ENCODE data around the gene EDDM13. TPM values are rescaled to one million over a fixed set of nuclear protein-coding genes. Genes with fewer than 3 reads are reported as not detected.
"Not testable (repeated sequence)": the region's sequence is repeated elsewhere in the genome, so short reads cannot be mapped to it uniquely, and the experiment has no call there.

EDDM13 gene
- total RNA-seq, 1 experiment from 2014 or later = not detected

DNA sequence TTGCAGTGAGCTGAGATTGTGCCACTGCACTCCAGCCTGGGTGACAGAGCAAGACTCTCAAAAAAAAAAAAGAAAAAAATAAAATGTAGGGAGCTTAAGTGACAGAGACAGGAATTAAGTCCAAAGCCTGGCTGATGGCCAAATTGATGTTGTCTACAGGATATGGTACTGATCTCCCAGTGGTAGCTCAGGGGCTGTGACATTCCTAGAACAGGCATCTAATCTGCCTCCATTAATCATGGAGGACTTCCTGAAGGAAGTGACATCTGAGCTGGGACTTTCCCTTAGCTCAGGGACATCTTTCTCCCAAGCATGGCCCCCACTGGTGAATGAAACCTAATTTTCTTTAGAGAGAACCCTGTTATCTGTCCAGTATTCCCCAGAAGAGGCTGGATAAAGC lies 11.4 kb upstream of the EDDM13 start:
- BruUV-seq (replicated peaks) = no TSS peak
- ChIA-PET POLR2A (ENCODE audit: unreplicated experiment) (no interaction called here), CTCF (no interaction called here)
- Histone ChIP-seq H3K4me1 (ENCODE audit: insufficient read depth, low read length) (no peaks in the 10 kb centered on the region), H3K27ac (ENCODE audit: low read length) (no peak overlapping the region), H3K27me3 (ENCODE audit: low read length) (no peaks in the 10 kb centered on the region), H3K36me3 (ENCODE audit: low read depth, low read length) (no peaks in the 10 kb centered on the region), H2AFZ (ENCODE audit: low read length) (no peak overlapping the region), H3K4me2 (ENCODE audit: low read length) (no peak overlapping the region), H3F3A (ENCODE audit: low read length, unreplicated experiment) (no peaks in the 10 kb centered on the region), H3K4me3 (ENCODE audit: low read length) (no peak overlapping the region), H3K79me2 (ENCODE audit: low read length) (no peaks in the 10 kb centered on the region), H3K9ac (ENCODE audit: low read length) (no peak overlapping the region), H3K9me2 (replicated peaks; ENCODE audit: low read length) (no peaks in the 10 kb centered on the region), H3K9me3 (ENCODE audit: low read length) (no peaks in the 10 kb centered on the region), H4K20me1 (ENCODE audit: low read length) (no peaks in the 10 kb centered on the region)
- intact Hi-C loops (cut with micrococcal nuclease) = no loop called here
- TF ChIP-seq, protein P1, sequence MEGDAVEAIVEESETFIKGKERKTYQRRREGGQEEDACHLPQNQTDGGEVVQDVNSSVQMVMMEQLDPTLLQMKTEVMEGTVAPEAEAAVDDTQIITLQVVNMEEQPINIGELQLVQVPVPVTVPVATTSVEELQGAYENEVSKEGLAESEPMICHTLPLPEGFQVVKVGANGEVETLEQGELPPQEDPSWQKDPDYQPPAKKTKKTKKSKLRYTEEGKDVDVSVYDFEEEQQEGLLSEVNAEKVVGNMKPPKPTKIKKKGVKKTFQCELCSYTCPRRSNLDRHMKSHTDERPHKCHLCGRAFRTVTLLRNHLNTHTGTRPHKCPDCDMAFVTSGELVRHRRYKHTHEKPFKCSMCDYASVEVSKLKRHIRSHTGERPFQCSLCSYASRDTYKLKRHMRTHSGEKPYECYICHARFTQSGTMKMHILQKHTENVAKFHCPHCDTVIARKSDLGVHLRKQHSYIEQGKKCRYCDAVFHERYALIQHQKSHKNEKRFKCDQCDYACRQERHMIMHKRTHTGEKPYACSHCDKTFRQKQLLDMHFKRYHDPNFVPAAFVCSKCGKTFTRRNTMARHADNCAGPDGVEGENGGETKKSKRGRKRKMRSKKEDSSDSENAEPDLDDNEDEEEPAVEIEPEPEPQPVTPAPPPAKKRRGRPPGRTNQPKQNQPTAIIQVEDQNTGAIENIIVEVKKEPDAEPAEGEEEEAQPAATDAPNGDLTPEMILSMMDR (conservative IDR thresholded peaks at IDR 0.05; ENCODE audit: low read depth, low read length) = no peak
- no peak for TF ChIP-seq EZH2 (IDR thresholded peaks at IDR 0.05; ENCODE audit: low read length, unreplicated experiment)
- TF ChIP-seq EZH2phosphoT487 (IDR thresholded peaks at IDR 0.05; ENCODE audit: borderline replicate concordance, low read length) = no peak
- no peak for DNase-seq
- ATAC-seq = no peak

DNA sequence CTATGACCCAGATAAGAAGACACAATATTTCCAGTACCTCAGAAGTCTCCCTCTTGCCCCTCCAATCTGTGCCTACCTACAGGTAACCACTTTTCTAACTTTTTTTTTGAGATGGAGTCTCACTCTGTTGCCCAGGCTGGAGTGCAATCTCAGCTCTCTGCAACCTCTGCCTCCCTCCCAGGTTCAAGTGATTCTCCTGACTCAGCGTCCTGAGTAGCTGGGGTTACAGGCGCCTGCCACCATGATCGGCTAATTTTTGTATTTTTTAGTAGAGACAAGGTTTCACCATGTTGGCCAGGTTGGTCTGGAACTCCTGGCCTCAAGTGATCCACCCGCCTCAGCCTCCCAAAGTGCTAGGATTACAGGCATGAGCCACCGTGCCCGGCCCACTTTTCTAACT lies 10.6 kb upstream of the EDDM13 start:
- H3K9ac ChIP-seq (ENCODE audit: low read length); ATAC-seq; POLR2A ChIA-PET (ENCODE audit: unreplicated experiment); H3K4me1 ChIP-seq (ENCODE audit: insufficient read depth, low read length); H3K4me2 ChIP-seq (ENCODE audit: low read length); H2AFZ ChIP-seq (ENCODE audit: low read length); H3K27ac ChIP-seq (ENCODE audit: low read length); CTCF ChIA-PET; H3K27me3 ChIP-seq (ENCODE audit: low read length); H3K36me3 ChIP-seq (ENCODE audit: low read depth, low read length); H4K20me1 ChIP-seq (ENCODE audit: low read length); H3F3A ChIP-seq (ENCODE audit: low read length, unreplicated experiment); H3K79me2 ChIP-seq (ENCODE audit: low read length); BruUV-seq (replicated peaks); intact Hi-C loops (cut with micrococcal nuclease); H3K4me3 ChIP-seq (ENCODE audit: low read length); DNase-seq; H3K9me3 ChIP-seq (ENCODE audit: low read length); H3K9me2 ChIP-seq (replicated peaks; ENCODE audit: low read length): not testable (repeated sequence)

GRCh38 chr19:56263319-56263718 lies 9.2 kb upstream of the EDDM13 start:
- Histone ChIP-seq H3K9me3 (ENCODE audit: low read length) (no peaks in the 10 kb centered on the region), H3K27ac (ENCODE audit: low read length) (no peak overlapping the region), H3K4me1 (ENCODE audit: insufficient read depth, low read length) (no peaks in the 10 kb centered on the region), H3K79me2 (ENCODE audit: low read length) (no peaks in the 10 kb centered on the region), H2AFZ (ENCODE audit: low read length) (no peak overlapping the region), H3F3A (ENCODE audit: low read length, unreplicated experiment) (no peaks in the 10 kb centered on the region), H3K9me2 (replicated peaks; ENCODE audit: low read length) (no peaks in the 10 kb centered on the region), H3K36me3 (ENCODE audit: low read depth, low read length) (no peaks in the 10 kb centered on the region), H3K4me3 (ENCODE audit: low read length) (no peak overlapping the region), H3K27me3 (ENCODE audit: low read length) (no peaks in the 10 kb centered on the region), H3K9ac (ENCODE audit: low read length) (no peak overlapping the region), H4K20me1 (ENCODE audit: low read length) (no peaks in the 10 kb centered on the region), H3K4me2 (ENCODE audit: low read length) (no peak overlapping the region)
- ChIA-PET POLR2A (ENCODE audit: unreplicated experiment) (no interaction called here), CTCF (no interaction called here)
- no TSS peak for BruUV-seq (replicated peaks)
- intact Hi-C loops (cut with micrococcal nuclease) = no loop called here
- TF ChIP-seq EZH2phosphoT487 (IDR thresholded peaks at IDR 0.05; ENCODE audit: borderline replicate concordance, low read length) = no peak
- TF ChIP-seq, protein P1 (conservative IDR thresholded peaks at IDR 0.05; ENCODE audit: low read depth, low read length) = no peak
- TF ChIP-seq EZH2 (IDR thresholded peaks at IDR 0.05; ENCODE audit: low read length, unreplicated experiment) = no peak
- DNase-seq = no peak
- no peak for ATAC-seq
